Esophagus squamous epithelium (tissue), 5 donors: Measurements from ENCODE around the gene LUC7L. TPM values are rescaled to one million over a fixed set of nuclear protein-coding genes. Genes with fewer than 3 reads are reported as not detected.

Source experiments
- DNase-seq: peaks from one replicate; lab custom pipeline; 2025; lab: John Stamatoyannopoulos, UW
- H3K27ac ChIP-seq, 4 donors: fragments of 200-600 bp; sonication (generic); one replicate each; pipeline ENCODE4 v1.5.1; 2016 to 2019; ENCODE audit warnings: mild to moderate bottlenecking in 1 of 4
- H3K27me3 ChIP-seq, 4 donors: fragments of 200-600 bp; sonication (generic); 1 replicate in 3 of 4; 2 replicates in 1 of 4; pipeline versions ENCODE4 v1.5.1 to v1.6.0; 2017 to 2021; ENCODE audit warnings: antibody characterized with exemption in 1 of 4
- H3K36me3 ChIP-seq, 3 donors: fragments of 200-600 bp; sonication (generic); one replicate each; pipeline ENCODE4 v1.5.1; 2016 to 2019
- H3K4me1 ChIP-seq, 3 donors: fragments of 200-600 bp; sonication (generic); one replicate each; pipeline ENCODE4 v1.5.1; 2017 to 2019
- H3K4me3 ChIP-seq, 4 donors: fragments of 200-600 bp; sonication (generic); 1 replicate in 3 of 4; 2 replicates in 1 of 4; pipeline ENCODE4 v1.5.1; 2016 to 2019; ENCODE audit warnings: mild to moderate bottlenecking in 2 of 4, moderate library complexity in 1 of 4
- H3K9me3 ChIP-seq, 3 donors: fragments of 200-600 bp; sonication (generic); one replicate each; pipeline ENCODE4 v1.5.1; 2016 to 2019
- CTCF ChIP-seq, 6 experiments: fragments of 450-650 bp in 4 of 6; fragments of 200-600 bp in 2 of 6; sonication (generic) in 2 of 6; IDR thresholded peaks; one replicate each; pipeline ENCODE4 v1.5.1; 2016 to 2019; ENCODE audit warnings: antibody characterized with exemption in 6 of 6, mild to moderate bottlenecking in 4 of 6, moderate library complexity in 4 of 6
- POLR2A ChIP-seq, 4 donors: fragments of 450-650 bp; IDR thresholded peaks; one replicate each; pipeline ENCODE4 v1.6.1; 2017; ENCODE audit warnings: antibody characterized with exemption in 4 of 4, mild to moderate bottlenecking in 4 of 4, moderate library complexity in 3 of 4
- WGBS, 2 donors: methylation state at CpG; one replicate each; pipeline ENCODE4 v1.1.5; 2018; 5-methylcytosine and 5-hydroxymethylcytosine counted together
- intact Hi-C: fragments of 100-400 bp; cut with DNase I; formaldehyde crosslinking; loops from one replicate; pipeline ENCODE4 v1.15.0; 2022
- total RNA-seq, 4 donors: library from RNA; depleted of rRNA; stranded (reverse); fragments of >200 nt; gene quantifications; one replicate each; pipeline ENCODE4 v1.1.0, GENCODE V29; 2016
- donor health status: DM: yes; HTN: yes; CAD: no.

Gene LUC7L
- total RNA-seq, 4 donors from 2014 or later, result 33.5 to 74.2 (median 46.5) TPM

GRCh38 chr16:146646-147045 lies 82.6 kb downstream of the LUC7L start:
- no peaks in the 10 kb centered on the region for H3K4me1 ChIP-seq
- H3K27ac ChIP-seq, result no peak overlapping the region
- DNase-seq, result no peak
- H3K27me3 ChIP-seq, result peaks cover 0 to 19% (median 0%) of the 10 kb centered on the region in 4 donors
- no peaks in the 10 kb centered on the region for H3K36me3 ChIP-seq
- H3K4me3 ChIP-seq, result no peak overlapping the region
- no peaks in the 10 kb centered on the region for H3K9me3 ChIP-seq
- intact Hi-C loops, result no loop called here
- WGBS, 2 donors, result 83 to 96% methylated on average over 2 of the region's 2 CpGs
- TF ChIP-seq POLR2A (IDR thresholded peaks at IDR 0.05), result no peak
- TF ChIP-seq CTCF (IDR thresholded peaks at IDR 0.05), result no peak

- Histone ChIP-seq H3K27ac (no peak overlapping the region), H3K9me3 (no peaks in the 10 kb centered on the region), H3K36me3 (no peaks in the 10 kb centered on the region), H3K27me3 (peaks cover 0 to 8% (median 0%) of the 10 kb centered on the region in 4 donors), H3K4me3 (no peak overlapping the region), H3K4me1 (no peaks in the 10 kb centered on the region)
- 87 to 90% methylated on average over 14 of the region's 14 CpGs for WGBS, 2 donors
- intact Hi-C loops, result no loop called here
- DNase-seq, result no peak
- TF ChIP-seq CTCF (IDR thresholded peaks at IDR 0.05) (no peak), POLR2A (IDR thresholded peaks at IDR 0.05) (no peak)
Measured at GRCh38 chr16:144797-145252, 84.4 kb downstream of the LUC7L start.

GRCh38 chr16:143456-143855 lies 85.8 kb downstream of the LUC7L start:
- Histone ChIP-seq H3K36me3 (no peaks in the 10 kb centered on the region), H3K27me3 (peaks cover 0 to 3% (median 0%) of the 10 kb centered on the region in 4 donors), H3K4me3 (no peak overlapping the region), H3K27ac (no peak overlapping the region), H3K9me3 (no peaks in the 10 kb centered on the region), H3K4me1 (peaks cover 0 to 7% (median 0%) of the 10 kb centered on the region in 3 donors)
- intact Hi-C loops, result no loop called here
- TF ChIP-seq CTCF (IDR thresholded peaks at IDR 0.05), result no peak
- no peak for TF ChIP-seq POLR2A (IDR thresholded peaks at IDR 0.05)
- no peak for DNase-seq
- WGBS, 2 donors, result 60 to 69% methylated on average over 1 to 2 of the region's 6 CpGs

GRCh38 chr16:143047-143446 lies 86.2 kb downstream of the LUC7L start:
- Histone ChIP-seq H3K4me1 (peaks cover 0 to 7% (median 0%) of the 10 kb centered on the region in 3 donors), H3K27me3 (peaks cover 0 to 3% (median 0%) of the 10 kb centered on the region in 4 donors), H3K36me3 (no peaks in the 10 kb centered on the region), H3K9me3 (no peaks in the 10 kb centered on the region), H3K27ac (no peak overlapping the region), H3K4me3 (no peak overlapping the region)
- intact Hi-C loops, result no loop called here
- TF ChIP-seq POLR2A (IDR thresholded peaks at IDR 0.05) (no peak), CTCF (IDR thresholded peaks at IDR 0.05) (no peak)
- WGBS, 2 donors, result 56 to 77% methylated on average over 5 of the region's 6 CpGs
- no peak for DNase-seq

- peaks cover 0 to 12% (median 2%) of the 10 kb centered on the region in 3 donors for H3K4me1 ChIP-seq
- no peaks in the 10 kb centered on the region for H3K36me3 ChIP-seq
- no peak overlapping the region for H3K4me3 ChIP-seq
- H3K9me3 ChIP-seq, result no peaks in the 10 kb centered on the region
- intact Hi-C loops, result no loop called here
- H3K27me3 ChIP-seq, result peaks cover 0 to 3% (median 0%) of the 10 kb centered on the region in 4 donors
- DNase-seq, result no peak
- no peak for TF ChIP-seq POLR2A (IDR thresholded peaks at IDR 0.05)
- no peak for TF ChIP-seq CTCF (IDR thresholded peaks at IDR 0.05)
- H3K27ac ChIP-seq, result no peak overlapping the region
- 61 to 67% methylated on average over 5 to 7 of the region's 12 CpGs for WGBS, 2 donors
Measured at GRCh38 chr16:142405-142967, 86.8 kb downstream of the LUC7L start.
